GM23338 (cell line): ENCODE results near the gene CLN6. TPM values are rescaled to one million over a fixed set of nuclear protein-coding genes. Genes with fewer than 3 reads are reported as not detected.
A peak's percentile ranks its signal among the peaks of the same experiment; 100 is the strongest.

Experiments
- ATAC-seq: fragments of 200-7000 bp; cut with Tn5 transposase; 3 replicates; pipeline ENCODE4 v1.9.1; 2020
- DNase-seq: peaks from one replicate; pipeline ENCODE4 v3.0.0-alpha.2; 2015; ENCODE audit warnings: low spot score
- H2AFZ ChIP-seq: fragments of 200-600 bp; sonication (generic); 2 replicates; pipeline ENCODE4 v1.8.0; 2016; ENCODE audit warnings: antibody characterized with exemption, mild to moderate bottlenecking, moderate library complexity
- H3F3A ChIP-seq: fragments of 200-600 bp; sonication (generic); replicated peaks from 2 replicates; pipeline ENCODE4 v1.8.0; 2017; ENCODE audit warnings: antibody characterized with exemption, mixed run types, low read depth
- H3K27ac ChIP-seq: fragments of 200-600 bp; sonication (generic); 2 replicates; pipeline ENCODE4 v1.6.1; 2016; ENCODE audit warnings: low read depth
- H3K27me3 ChIP-seq: fragments of 200-600 bp; sonication (generic); 2 replicates; pipeline ENCODE4 v1.8.0; 2016; ENCODE audit warnings: mild to moderate bottlenecking, mixed run types, moderate library complexity; ENCODE audit not compliant: insufficient read depth
- H3K36me3 ChIP-seq: fragments of 200-600 bp; sonication (generic); 2 replicates; pipeline ENCODE4 v1.8.0; 2016; ENCODE audit warnings: mild to moderate bottlenecking; ENCODE audit not compliant: insufficient read depth
- H3K4me1 ChIP-seq: fragments of 200-600 bp; sonication (generic); 2 replicates; pipeline ENCODE4 v1.8.0; 2016; ENCODE audit warnings: mild to moderate bottlenecking, moderate library complexity; ENCODE audit not compliant: insufficient read depth
- H3K4me2 ChIP-seq: fragments of 200-600 bp; sonication (generic); 2 replicates; pipeline ENCODE4 v1.7.1; 2017; ENCODE audit warnings: mixed run types
- H3K4me3 ChIP-seq: fragments of 200-600 bp; sonication (generic); 2 replicates; pipeline ENCODE4 v1.6.1; 2016; ENCODE audit warnings: mixed run types
- H3K79me2 ChIP-seq: fragments of 200-600 bp; sonication (generic); replicated peaks from 2 replicates; pipeline ENCODE4 v1.8.0; 2017; ENCODE audit warnings: mild to moderate bottlenecking; ENCODE audit not compliant: insufficient read depth
- H3K9me2 ChIP-seq: fragments of 200-600 bp; sonication (generic); 2 replicates; pipeline ENCODE4 v1.8.0; 2017; ENCODE audit not compliant: insufficient read depth
- H4K20me1 ChIP-seq: fragments of 200-600 bp; sonication (generic); replicated peaks from 2 replicates; pipeline ENCODE4 v1.8.0; 2017; ENCODE audit warnings: mild to moderate bottlenecking; ENCODE audit not compliant: insufficient read depth
- H3K27ac Mint-ChIP-seq: 2 replicates; pipeline ENCODE4 v1.8.0; 2020; ENCODE audit warnings: inconsistent platforms, mild to moderate bottlenecking, moderate library complexity, mixed read lengths
- H3K27me3 Mint-ChIP-seq: 3 replicates; pipeline ENCODE4 v1.8.0; 2022; ENCODE audit warnings: low read depth, mild to moderate bottlenecking, moderate library complexity, mixed read lengths, inconsistent platforms; ENCODE audit not compliant: insufficient read depth, poor library complexity
- H3K36me3 Mint-ChIP-seq: 3 replicates; pipeline ENCODE4 v1.8.0; 2021; ENCODE audit warnings: low read depth, mild to moderate bottlenecking, inconsistent platforms, moderate library complexity, mixed read lengths
- H3K4me1 Mint-ChIP-seq: 3 replicates; pipeline ENCODE4 v1.8.0; 2020; ENCODE audit warnings: mild to moderate bottlenecking, inconsistent platforms, mixed read lengths
- H3K4me3 Mint-ChIP-seq: 3 replicates; pipeline ENCODE4 v1.8.0; 2021; ENCODE audit warnings: moderate library complexity, mild to moderate bottlenecking, inconsistent platforms, mixed read lengths
- H3K9me3 Mint-ChIP-seq: 3 replicates; pipeline ENCODE4 v1.8.0; 2020; ENCODE audit warnings: moderate library complexity, mild to moderate bottlenecking, inconsistent platforms, mixed read lengths
- POLR2AphosphoS5 ChIP-seq: IDR thresholded peaks from 2 replicates; pipeline ENCODE4 v1.6.1; 2016; ENCODE audit warnings: antibody characterized with exemption, low read depth
- STAT1 ChIP-seq: IDR thresholded peaks from one replicate; pipeline ENCODE4 v1.6.1; 2016; ENCODE audit warnings: antibody characterized with exemption; ENCODE audit not compliant: unreplicated experiment
- ZNF462 ChIP-seq: fragments of 250-450 bp; sonication (Bioruptor Pico); IDR thresholded peaks from 2 replicates; pipeline ENCODE4 v1.5.0; 2020; ENCODE audit warnings: mild to moderate bottlenecking, moderate library complexity
- polyA plus RNA-seq: library from polyadenylated mRNA; unstranded; fragments of >200 nt; fragmentation: Nextera tagmentation; extraction: Ambion mirVana; gene quantifications from 2 replicates; pipeline ENCODE4 v1.2.1, GENCODE V29; 2016
- total RNA-seq: library from RNA; depleted of rRNA; stranded (reverse); fragments of >200 nt; shearing (Covaris generic); gene quantifications from 2 replicates; pipeline ENCODE4 v1.2.3, GENCODE V29; 2014
- TF ChIP-seq, protein P1 (sequence below): IDR thresholded peaks from one replicate; pipeline ENCODE4 v1.6.1; 2018; ENCODE audit warnings: antibody characterized with exemption; ENCODE audit not compliant: unreplicated experiment
- TF ChIP-seq, protein P2 (sequence below), 2 experiments: fragments of 200-600 bp in 1 of 2; sonication (generic) in 1 of 2; conservative IDR thresholded peaks; 2 replicates each; pipeline versions ENCODE4 v1.5.1 to v1.6.1; 2016 to 2017; ENCODE audit warnings: antibody characterized with exemption in 2 of 2, low read depth in 2 of 2, mild to moderate bottlenecking in 2 of 2, moderate library complexity in 1 of 2

The CLN6 gene
- total and polyA plus RNA-seq, 2 experiments from 2014 or later: 20.7 to 69.5 TPM

GRCh38 chr15:68252925-68253534 lies 23.5 kb upstream of the CLN6 start:
- peak; percentile 92 for DNase-seq
- H3K9me3 Mint-ChIP-seq: 0 out of 3 replicates have a peak, but pooled peaks cover under 1% of the 10 kb centered on the region
- Histone ChIP-seq H2AFZ (no peak overlapping the region), H3K4me2 (no peak overlapping the region), H3K9me2 (no peaks in the 10 kb centered on the region), H3K79me2 (no peaks in the 10 kb centered on the region), H4K20me1 (no peaks in the 10 kb centered on the region), H3K36me3 (no peaks in the 10 kb centered on the region), H3K4me1 (peaks cover 4% of the 10 kb centered on the region), H3K4me3 (no peak overlapping the region), H3K27ac (no peak overlapping the region), H3K27me3 (no peaks in the 10 kb centered on the region), H3F3A (no peaks in the 10 kb centered on the region)
- no peaks in the 10 kb centered on the region for H3K27me3 Mint-ChIP-seq
- peaks cover 3% of the 10 kb centered on the region; the same call in 1 of the 3 replicates for H3K36me3 Mint-ChIP-seq
- peaks cover 6% of the 10 kb centered on the region; the same call in 1 of the 3 replicates for H3K4me1 Mint-ChIP-seq
- no peak overlapping the region; the same call in 2 of the 3 replicates for H3K4me3 Mint-ChIP-seq
- ATAC-seq: no peak
- H3K27ac Mint-ChIP-seq: no peak overlapping the region
- TF ChIP-seq STAT1: no peak
- TF ChIP-seq, protein P1, sequence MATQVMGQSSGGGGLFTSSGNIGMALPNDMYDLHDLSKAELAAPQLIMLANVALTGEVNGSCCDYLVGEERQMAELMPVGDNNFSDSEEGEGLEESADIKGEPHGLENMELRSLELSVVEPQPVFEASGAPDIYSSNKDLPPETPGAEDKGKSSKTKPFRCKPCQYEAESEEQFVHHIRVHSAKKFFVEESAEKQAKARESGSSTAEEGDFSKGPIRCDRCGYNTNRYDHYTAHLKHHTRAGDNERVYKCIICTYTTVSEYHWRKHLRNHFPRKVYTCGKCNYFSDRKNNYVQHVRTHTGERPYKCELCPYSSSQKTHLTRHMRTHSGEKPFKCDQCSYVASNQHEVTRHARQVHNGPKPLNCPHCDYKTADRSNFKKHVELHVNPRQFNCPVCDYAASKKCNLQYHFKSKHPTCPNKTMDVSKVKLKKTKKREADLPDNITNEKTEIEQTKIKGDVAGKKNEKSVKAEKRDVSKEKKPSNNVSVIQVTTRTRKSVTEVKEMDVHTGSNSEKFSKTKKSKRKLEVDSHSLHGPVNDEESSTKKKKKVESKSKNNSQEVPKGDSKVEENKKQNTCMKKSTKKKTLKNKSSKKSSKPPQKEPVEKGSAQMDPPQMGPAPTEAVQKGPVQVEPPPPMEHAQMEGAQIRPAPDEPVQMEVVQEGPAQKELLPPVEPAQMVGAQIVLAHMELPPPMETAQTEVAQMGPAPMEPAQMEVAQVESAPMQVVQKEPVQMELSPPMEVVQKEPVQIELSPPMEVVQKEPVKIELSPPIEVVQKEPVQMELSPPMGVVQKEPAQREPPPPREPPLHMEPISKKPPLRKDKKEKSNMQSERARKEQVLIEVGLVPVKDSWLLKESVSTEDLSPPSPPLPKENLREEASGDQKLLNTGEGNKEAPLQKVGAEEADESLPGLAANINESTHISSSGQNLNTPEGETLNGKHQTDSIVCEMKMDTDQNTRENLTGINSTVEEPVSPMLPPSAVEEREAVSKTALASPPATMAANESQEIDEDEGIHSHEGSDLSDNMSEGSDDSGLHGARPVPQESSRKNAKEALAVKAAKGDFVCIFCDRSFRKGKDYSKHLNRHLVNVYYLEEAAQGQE: no peak
- no peak for TF ChIP-seq ZNF462 (CRISPR knock-in tag)
- no peak for TF ChIP-seq POLR2AphosphoS5
- TF ChIP-seq, protein P2, sequence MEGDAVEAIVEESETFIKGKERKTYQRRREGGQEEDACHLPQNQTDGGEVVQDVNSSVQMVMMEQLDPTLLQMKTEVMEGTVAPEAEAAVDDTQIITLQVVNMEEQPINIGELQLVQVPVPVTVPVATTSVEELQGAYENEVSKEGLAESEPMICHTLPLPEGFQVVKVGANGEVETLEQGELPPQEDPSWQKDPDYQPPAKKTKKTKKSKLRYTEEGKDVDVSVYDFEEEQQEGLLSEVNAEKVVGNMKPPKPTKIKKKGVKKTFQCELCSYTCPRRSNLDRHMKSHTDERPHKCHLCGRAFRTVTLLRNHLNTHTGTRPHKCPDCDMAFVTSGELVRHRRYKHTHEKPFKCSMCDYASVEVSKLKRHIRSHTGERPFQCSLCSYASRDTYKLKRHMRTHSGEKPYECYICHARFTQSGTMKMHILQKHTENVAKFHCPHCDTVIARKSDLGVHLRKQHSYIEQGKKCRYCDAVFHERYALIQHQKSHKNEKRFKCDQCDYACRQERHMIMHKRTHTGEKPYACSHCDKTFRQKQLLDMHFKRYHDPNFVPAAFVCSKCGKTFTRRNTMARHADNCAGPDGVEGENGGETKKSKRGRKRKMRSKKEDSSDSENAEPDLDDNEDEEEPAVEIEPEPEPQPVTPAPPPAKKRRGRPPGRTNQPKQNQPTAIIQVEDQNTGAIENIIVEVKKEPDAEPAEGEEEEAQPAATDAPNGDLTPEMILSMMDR (conservative IDR thresholded peaks at IDR 0.05; ENCODE audit: low read depth in 2 of 2): peak; percentile 91 to 94
